Measurements from ENCODE around the gene RASA3. TPM values are rescaled to one million over a fixed set of nuclear protein-coding genes. Genes with fewer than 3 reads are reported as not detected.

RASA3 gene
- total RNA-seq, 4 donors from 2014 or later: 25.0 to 43.1 (median 30.2) TPM

DNA sequence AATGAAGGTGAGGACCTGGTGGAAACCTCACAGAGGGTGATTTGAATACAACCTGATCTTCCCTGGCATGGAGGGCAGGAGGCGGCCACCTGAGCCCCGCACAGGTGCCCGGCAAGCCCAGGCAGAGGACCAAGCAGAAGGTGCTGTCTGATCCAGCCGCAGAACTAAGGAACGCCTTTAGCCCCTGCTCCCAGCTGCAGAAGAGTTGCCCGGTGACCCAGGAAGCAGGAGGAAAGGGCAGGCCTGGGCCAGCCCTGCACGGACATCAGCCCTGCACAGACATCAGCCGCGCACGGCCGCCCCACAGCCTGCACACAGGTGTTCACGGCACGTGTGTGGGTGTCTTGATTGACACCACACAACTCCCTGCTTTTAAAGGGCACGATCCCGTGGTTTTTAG lies 43.1 kb downstream of the RASA3 start:
- Histone ChIP-seq H3K27ac (peak overlapping the region in 1 of 4 donors; percentile 12), H3K4me3 (no peak overlapping the region), H3K27me3 (no peaks in the 10 kb centered on the region), H3K4me1 (no peaks in the 10 kb centered on the region), H3K9me3 (peaks cover 0 to 9% (median 0%) of the 10 kb centered on the region in 3 donors), H3K36me3 (peaks cover 0 to 6% of the 10 kb centered on the region in 2 donors)
- TF ChIP-seq POLR2A (IDR thresholded peaks at IDR 0.05): no peak
- no peak for TF ChIP-seq POLR2AphosphoS5 (IDR thresholded peaks at IDR 0.05)
- TF ChIP-seq CTCF (IDR thresholded peaks at IDR 0.05): no peak
- TF ChIP-seq EP300 (IDR thresholded peaks at IDR 0.05): no peak
- WGBS, 2 donors (ENCODE audit: low coverage in 1 of 2): 76 to 80% methylated on average over 1 to 13 of the region's 15 CpGs
- ATAC-seq: no peak

DNA sequence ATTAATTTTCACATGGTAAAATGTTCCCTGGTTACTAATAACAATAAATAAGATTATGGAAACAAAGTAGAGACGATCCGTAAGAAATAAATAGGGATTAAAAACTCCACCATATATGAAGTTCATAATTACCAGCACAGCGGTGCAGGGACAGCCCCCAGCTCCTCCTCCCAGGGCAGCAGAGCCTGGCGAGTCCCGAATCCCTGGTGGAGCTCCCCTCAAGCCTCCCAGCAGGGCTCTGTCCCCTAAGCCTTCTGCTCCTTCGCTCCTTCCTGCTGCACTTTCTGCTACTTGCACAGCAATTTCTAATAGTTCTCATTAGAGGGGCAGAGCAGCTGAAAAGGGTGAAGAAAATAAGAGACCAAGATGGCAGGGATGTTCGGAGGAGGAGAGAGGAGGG lies 43.6 kb downstream of the RASA3 start:
- 86% methylated on average over 7 of the region's 7 CpGs; no CpG with 5 or more reads in 1 of the 2 donors for WGBS, 2 donors (ENCODE audit: low coverage in 1 of 2)
- ATAC-seq: no peak

DNA sequence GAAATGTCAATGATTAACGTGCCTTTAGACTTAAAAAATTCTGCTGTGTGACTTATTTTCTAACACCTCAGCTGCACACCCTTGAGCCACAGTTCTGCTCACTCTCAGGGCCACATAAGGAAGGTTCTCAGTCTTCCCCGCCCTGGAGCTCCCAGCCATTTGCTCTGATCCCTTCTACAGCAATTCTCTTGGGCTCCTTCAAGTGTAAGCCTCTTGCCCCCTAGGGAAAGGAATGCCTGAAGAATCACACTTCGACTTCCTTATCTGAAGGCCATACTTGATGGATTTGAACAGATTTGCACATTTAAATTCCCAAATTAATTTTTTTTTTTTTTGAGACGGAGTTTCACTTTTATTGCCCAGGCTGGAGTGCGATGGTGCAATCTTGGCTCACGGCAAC lies 44.2 kb downstream of the RASA3 start:
- 90 to 92% methylated on average over 4 of the region's 6 CpGs for WGBS, 2 donors (ENCODE audit: low coverage in 1 of 2)
- ATAC-seq: no peak

More for the DNA sequence above, 43.6 kb downstream of the RASA3 start:
- H3K4me1 ChIP-seq: no peaks in the 10 kb centered on the region
- TF ChIP-seq POLR2AphosphoS5 (IDR thresholded peaks at IDR 0.05): no peak
- no peak for TF ChIP-seq CTCF (IDR thresholded peaks at IDR 0.05)
- no peak for TF ChIP-seq POLR2A (IDR thresholded peaks at IDR 0.05)
- TF ChIP-seq EP300 (IDR thresholded peaks at IDR 0.05): no peak
- H3K4me3 ChIP-seq: no peak overlapping the region
- peaks cover 0 to 9% (median 0%) of the 10 kb centered on the region in 3 donors for H3K9me3 ChIP-seq
- H3K36me3 ChIP-seq: peaks cover 0 to 6% of the 10 kb centered on the region in 2 donors
- no peaks in the 10 kb centered on the region for H3K27me3 ChIP-seq
- peak overlapping the region in 1 of 4 donors; percentile 12 for H3K27ac ChIP-seq

GRCh38 chr13:114087430-114087829 lies 45.0 kb downstream of the RASA3 start:
- TF ChIP-seq POLR2AphosphoS5 (IDR thresholded peaks at IDR 0.05) (no peak), POLR2A (IDR thresholded peaks at IDR 0.05) (no peak), CTCF (IDR thresholded peaks at IDR 0.05) (no peak), EP300 (IDR thresholded peaks at IDR 0.05) (no peak)
- Histone ChIP-seq H3K4me1 (peaks cover 0 to 4% (median 0%) of the 10 kb centered on the region in 3 donors), H3K9me3 (no peaks in the 10 kb centered on the region), H3K27ac (no peak overlapping the region), H3K4me3 (no peak overlapping the region), H3K27me3 (no peaks in the 10 kb centered on the region), H3K36me3 (peaks cover 0 to 6% of the 10 kb centered on the region in 2 donors)
- WGBS, 2 donors (ENCODE audit: low coverage in 1 of 2): 100% methylated on average over 3 of the region's 18 CpGs; no CpG with 5 or more reads in 1 of the 2 donors
- no peak for ATAC-seq

More for the DNA sequence above, 44.2 kb downstream of the RASA3 start:
- no peaks in the 10 kb centered on the region for H3K4me1 ChIP-seq
- TF ChIP-seq POLR2A (IDR thresholded peaks at IDR 0.05): no peak
- no peak for TF ChIP-seq POLR2AphosphoS5 (IDR thresholded peaks at IDR 0.05)
- no peak for TF ChIP-seq EP300 (IDR thresholded peaks at IDR 0.05)
- no peak for TF ChIP-seq CTCF (IDR thresholded peaks at IDR 0.05)
- no peaks in the 10 kb centered on the region for H3K27me3 ChIP-seq
- H3K9me3 ChIP-seq: peaks cover 0 to 8% (median 0%) of the 10 kb centered on the region in 3 donors
- H3K27ac ChIP-seq: no peak overlapping the region
- H3K36me3 ChIP-seq: peaks cover 0 to 6% of the 10 kb centered on the region in 2 donors
- no peak overlapping the region for H3K4me3 ChIP-seq

Data from gastroesophageal sphincter (tissue), 4 donors.